Uterine smooth muscle cell (primary cell): ENCODE measurements around the gene MMP26. TPM values are rescaled to one million over a fixed set of nuclear protein-coding genes. Genes with fewer than 3 reads are reported as not detected.

Experiments used
- total RNA-seq: library from RNA; depleted of rRNA; stranded (reverse); fragments of >200 nt; gene quantifications from 2 replicates; pipeline ENCODE4 v1.2.3, GENCODE V29; 2014

MMP26 gene
- not detected in 2 replicates for total RNA-seq

GRCh38 chr11:4704054-4704789 lies at the start of gene MMP26:
TSS of gene MMP26 (plus strand) at chr11:4704784.

GRCh38 chr11:4697585-4697984 lies 7.0 kb upstream of the MMP26 start, which contains the start of gene OR51E2:
TSS of gene OR51E2 (minus strand) at chr11:4697853. CDS start at chr11:4682711, 15,142 bp downstream.

Other genes with a start within 250 kb of the MMP26 start
- under 0.01 TPM in 1 of 2 replicates, not detected in the other for gene OR52K1, start 222.1 kb upstream of the MMP26 start, total RNA-seq
- gene OR52M1, start 159.6 kb upstream of the MMP26 start, total RNA-seq = not detected in 2 replicates
- gene OR52I2, start 123.0 kb upstream of the MMP26 start, total RNA-seq = under 0.01 TPM in 1 of 2 replicates, not detected in the other
- gene OR52I1, start 110.7 kb upstream of the MMP26 start, total RNA-seq = not detected in 2 replicates
- 9.6 TPM in 2 replicates for gene TRIM68, start 96.6 kb upstream of the MMP26 start, total RNA-seq
- gene OR51D1, start 67.3 kb upstream of the MMP26 start, total RNA-seq = not detected in 2 replicates
- not detected in 2 replicates for gene OR51E1, start 60.8 kb upstream of the MMP26 start, total RNA-seq
- gene OR51E2, start 6.9 kb upstream of the MMP26 start, total RNA-seq = under 0.01 and 0.11 TPM in 2 replicates
- gene OR51F1, start 65.2 kb downstream of the MMP26 start, total RNA-seq = not detected in 2 replicates
- gene OR52R1, start 99.6 kb downstream of the MMP26 start, total RNA-seq = not detected in 2 replicates
- gene OR51F2, start 116.5 kb downstream of the MMP26 start, total RNA-seq = not detected in 2 replicates
- not detected in 2 replicates for gene OR51S1, start 144.4 kb downstream of the MMP26 start, total RNA-seq
- gene OR51T1, start 177.1 kb downstream of the MMP26 start, total RNA-seq = not detected in 2 replicates
- gene OR51A7, start 199.0 kb downstream of the MMP26 start, total RNA-seq = not detected in 2 replicates
- not detected in 2 replicates for gene OR51G2, start 214.6 kb downstream of the MMP26 start, total RNA-seq
- gene OR51G1, start 219.6 kb downstream of the MMP26 start, total RNA-seq = not detected in 2 replicates
- not detected in 2 replicates for gene OR51A4, start 242.8 kb downstream of the MMP26 start, total RNA-seq